HEK293 (cell line): ENCODE measurements around the gene AGO1.

Source experiments
- CTCF ChIP-seq: fragments of 450-650 bp; formaldehyde crosslinking; IDR thresholded peaks from 2 replicates; pipeline ENCODE4 v1.5.1; 2016; ENCODE audit warnings: missing biosample characterization, missing genetic modification characterization
- YY1 ChIP-seq: fragments of 450-650 bp; formaldehyde crosslinking; IDR thresholded peaks from 2 replicates; pipeline ENCODE4 v1.5.1; 2018; ENCODE audit warnings: missing biosample characterization, missing genetic modification characterization
- ZNF140 ChIP-seq: fragments of 450-650 bp; formaldehyde crosslinking; IDR thresholded peaks from 2 replicates; pipeline ENCODE4 v1.5.1; 2016; ENCODE audit warnings: missing biosample characterization, missing genetic modification characterization
- ZNF629 ChIP-seq: fragments of 450-650 bp; formaldehyde crosslinking; IDR thresholded peaks from 2 replicates; pipeline ENCODE4 v1.5.1; 2017; ENCODE audit warnings: missing biosample characterization, missing genetic modification characterization

GRCh38 chr1:35893051-35893879, 10.3 kb downstream of the AGO1 start:
- TF ChIP-seq YY1 (tag by site-specific recombination) (no peak), ZNF140 (tag by site-specific recombination) (no peak), CTCF (no peak), ZNF629 (tag by site-specific recombination) (no peak)
